Measurements from ENCODE around the gene ZBTB20.

Gene ZBTB20

DNA sequence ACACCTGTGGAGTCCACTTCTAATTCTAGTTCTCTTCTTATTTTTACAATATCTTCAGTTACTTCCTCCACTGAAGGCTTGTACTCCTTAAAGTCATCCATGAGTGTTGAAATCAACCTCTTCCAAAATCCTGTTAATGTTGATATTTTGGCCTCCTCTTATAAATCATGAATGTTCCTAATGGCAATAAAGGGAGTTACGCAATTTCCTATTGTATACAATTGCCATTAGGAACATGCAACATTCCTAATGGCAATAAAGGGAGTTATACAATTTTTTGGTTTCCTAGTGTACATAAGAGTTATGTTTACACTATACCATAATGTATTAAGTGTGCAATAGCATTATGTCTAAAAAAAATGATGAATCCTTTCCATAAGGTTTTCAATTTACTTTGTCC lies 862.4 kb downstream of the ZBTB20 start:
- H3K36me3 ChIP-seq (ENCODE audit: control insufficient read depth, low read length): no peaks in the 10 kb centered on the region

More for the DNA sequence above, 862.4 kb downstream of the ZBTB20 start:
- Histone ChIP-seq H3F3A (ENCODE audit: control insufficient read depth, insufficient read depth) (no peaks in the 10 kb centered on the region), H3K9me3 (ENCODE audit: control insufficient read depth, insufficient read depth, low read length) (no peaks in the 10 kb centered on the region), H3K9me2 (replicated peaks; ENCODE audit: control insufficient read depth, low read length) (no peaks in the 10 kb centered on the region), H3K4me2 (ENCODE audit: low read length) (no peak overlapping the region), H3K4me1 (ENCODE audit: control insufficient read depth, low read length) (no peaks in the 10 kb centered on the region), H3K79me2 (ENCODE audit: control insufficient read depth, low read length) (no peaks in the 10 kb centered on the region), H3K4me3 (ENCODE audit: low read length) (no peak overlapping the region), H3K27ac (ENCODE audit: low read depth, low read length) (no peak overlapping the region), H3K27me3 (ENCODE audit: control insufficient read depth, low read length) (no peaks in the 10 kb centered on the region), H4K20me1 (ENCODE audit: control insufficient read depth, insufficient read depth, low read depth, low read length) (no peaks in the 10 kb centered on the region)
- TF ChIP-seq EZH2phosphoT487 (IDR thresholded peaks at IDR 0.05; ENCODE audit: borderline replicate concordance, low read length): no peak
- TF ChIP-seq, protein P1, sequence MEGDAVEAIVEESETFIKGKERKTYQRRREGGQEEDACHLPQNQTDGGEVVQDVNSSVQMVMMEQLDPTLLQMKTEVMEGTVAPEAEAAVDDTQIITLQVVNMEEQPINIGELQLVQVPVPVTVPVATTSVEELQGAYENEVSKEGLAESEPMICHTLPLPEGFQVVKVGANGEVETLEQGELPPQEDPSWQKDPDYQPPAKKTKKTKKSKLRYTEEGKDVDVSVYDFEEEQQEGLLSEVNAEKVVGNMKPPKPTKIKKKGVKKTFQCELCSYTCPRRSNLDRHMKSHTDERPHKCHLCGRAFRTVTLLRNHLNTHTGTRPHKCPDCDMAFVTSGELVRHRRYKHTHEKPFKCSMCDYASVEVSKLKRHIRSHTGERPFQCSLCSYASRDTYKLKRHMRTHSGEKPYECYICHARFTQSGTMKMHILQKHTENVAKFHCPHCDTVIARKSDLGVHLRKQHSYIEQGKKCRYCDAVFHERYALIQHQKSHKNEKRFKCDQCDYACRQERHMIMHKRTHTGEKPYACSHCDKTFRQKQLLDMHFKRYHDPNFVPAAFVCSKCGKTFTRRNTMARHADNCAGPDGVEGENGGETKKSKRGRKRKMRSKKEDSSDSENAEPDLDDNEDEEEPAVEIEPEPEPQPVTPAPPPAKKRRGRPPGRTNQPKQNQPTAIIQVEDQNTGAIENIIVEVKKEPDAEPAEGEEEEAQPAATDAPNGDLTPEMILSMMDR (IDR thresholded peaks at IDR 0.05; ENCODE audit: low read depth, low read length, poor library complexity, severe bottlenecking): no peak
